ENCODE measurements around the gene VSNL1. TPM values are rescaled to one million over a fixed set of nuclear protein-coding genes. Genes with fewer than 3 reads are reported as not detected.

The VSNL1 gene
- total RNA-seq, 1 experiment from 2014 or later = 9.9 TPM

- H3K36me3 Mint-ChIP-seq (ENCODE audit: insufficient read depth in 1 of 3, low read depth in 3 of 3) = peaks cover 4 to 12% (median 10%) of the 10 kb centered on the region in 3 experiments; a peak in 6 of 7 replicates
- no peak overlapping the region for H3K14ac ChIP-seq (ENCODE audit: insufficient read depth, low read length)
- no peaks in the 10 kb centered on the region for H3K27me3 Mint-ChIP-seq (ENCODE audit: low read depth)
These were observed 108.5 kb downstream of the VSNL1 start for GRCh38 chr2:17649026-17649425.

More at GRCh38 chr2:17649026-17649425, 108.5 kb downstream of the VSNL1 start:
- no peak overlapping the region for H4K91ac ChIP-seq (ENCODE audit: insufficient read length, low read depth, low read length)
- DNase-seq = no peak
- no peak overlapping the region for H3K4ac ChIP-seq (ENCODE audit: low read depth, low read length)
- no peak overlapping the region for H3T11ph ChIP-seq (ENCODE audit: low read length)
- no peak overlapping the region for H4K8ac ChIP-seq (replicated peaks; ENCODE audit: insufficient read length, low read depth, low read length)
- no peaks in the 10 kb centered on the region for H4K20me1 ChIP-seq (ENCODE audit: control insufficient read depth, insufficient read depth, insufficient read length)
- H3K18ac ChIP-seq (ENCODE audit: insufficient read length, low read depth, low read length) = no peak overlapping the region
- no peak overlapping the region for H2BK120ac ChIP-seq (ENCODE audit: low read depth, low read length, poor library complexity, severe bottlenecking)
- peaks cover 16 to 23% of the 10 kb centered on the region in 2 experiments for H3K4me1 Mint-ChIP-seq
- H3K79me1 ChIP-seq (ENCODE audit: insufficient read depth, low read depth, low read length, poor library complexity, severe bottlenecking) = no peaks in the 10 kb centered on the region
- H3K9me3 ChIP-seq (ENCODE audit: control insufficient read depth, low read depth, low read length) = no peaks in the 10 kb centered on the region
- no peak overlapping the region for H2AFZ ChIP-seq (ENCODE audit: low read length)
- H3K79me2 ChIP-seq (ENCODE audit: insufficient read depth, low read length) = no peaks in the 10 kb centered on the region
- TF ChIP-seq CTCF (conservative IDR thresholded peaks at IDR 0.05) = no peak
- H2AK5ac ChIP-seq (ENCODE audit: insufficient read length, low read length) = no peak overlapping the region
- H3K27ac ChIP-seq (ENCODE audit: insufficient read length, low read depth, low read length) = no peak overlapping the region
- no peak overlapping the region for H2BK20ac ChIP-seq (ENCODE audit: low read depth, low read length, poor library complexity, severe bottlenecking)
- H3K4me3 Mint-ChIP-seq = no peak overlapping the region
- no peak overlapping the region for H2BK5ac ChIP-seq (ENCODE audit: insufficient read length, low read length)
- no peak overlapping the region; a peak in 1 of 7 replicates for H3K27ac Mint-ChIP-seq
- no peak overlapping the region for H2BK12ac ChIP-seq (ENCODE audit: insufficient read length, low read depth, low read length)
- H3K23ac ChIP-seq (ENCODE audit: insufficient read length, low read depth, low read length) = no peak overlapping the region
- H3K23me2 ChIP-seq (ENCODE audit: insufficient read length, low read depth, low read length, poor library complexity, severe bottlenecking) = no peaks in the 10 kb centered on the region
- no peak overlapping the region for H3K4me2 ChIP-seq (ENCODE audit: insufficient read depth, insufficient read length, low read length)
- H3K9me3 Mint-ChIP-seq = no peaks in the 10 kb centered on the region
- H3K56ac ChIP-seq (ENCODE audit: insufficient read length, low read depth, low read length) = no peak overlapping the region
- H3K9ac ChIP-seq (ENCODE audit: extremely low read depth, insufficient read length, low read length) = no peak overlapping the region
- no peaks in the 10 kb centered on the region; the same call in 1 of the 2 replicates for H3K4me1 ChIP-seq (ENCODE audit: insufficient read depth, low read length)
- WGBS (ENCODE audit: extremely low coverage, insufficient read length, low lambda C conversion rate) = no CpG with 5 or more reads among the region's 11 CpGs
- no peaks in the 10 kb centered on the region for H3K27me3 ChIP-seq (ENCODE audit: insufficient read depth, low read length)
- no peak overlapping the region for H4K5ac ChIP-seq (ENCODE audit: insufficient read length, low read depth, low read length)
- H2BK15ac ChIP-seq (ENCODE audit: low read depth, low read length) = no peak overlapping the region
